K562 (cell line): Measurements from ENCODE around the gene EXOSC1. TPM values are rescaled to one million over a fixed set of nuclear protein-coding genes. Genes with fewer than 3 reads are reported as not detected.

ENCODE experiments used
- ATAC-seq: fragments of 200-7000 bp; cut with Tn5 transposase; 3 replicates; pipeline ENCODE4 v1.9.1; 2020; ENCODE audit warnings: moderate library complexity
- Bru-seq: library from RNA; stranded (reverse); fragments of 400-500 nt; gene quantifications from one replicate; lab custom pipeline; 2021; lab: Mats Ljungman, UMichigan
- BruChase-seq, 2 experiments: library from RNA; stranded (reverse); fragments of 400-500 nt; gene quantifications; one replicate each; lab custom pipeline; 2021; lab: Mats Ljungman, UMichigan
- BruUV-seq: library from RNA; stranded (reverse); fragments of 400-500 nt; replicated peaks from 2 replicates; lab custom pipeline; 2021; lab: Mats Ljungman, UMichigan
- CTCF ChIA-PET: fragments of 300-600 bp; formaldehyde crosslinking; extraction: SDS; loops from one replicate; lab custom pipeline; 2021; ENCODE audit warnings: low intra/inter-chr PET ratio; lab: Yijun Ruan, JAX
- POLR2A ChIA-PET: fragments of 300-600, 350-650 bp; sonication (Branson Sonifier 250); formaldehyde crosslinking; extraction: SDS; loops from one replicate; lab custom pipeline; 2021; ENCODE audit warnings: antibody characterized with exemption, inconsistent platforms; lab: Yijun Ruan, JAX
- DNase-seq, 4 experiments: peaks; one replicate each; pipeline versions ENCODE4 v3.0.0 to v3.0.0-alpha.2; 2011 to 2018; ENCODE audit warnings: low spot score in 3 of 4, mixed read lengths in 3 of 4; ENCODE audit errors: extremely low read depth in 1 of 4
- FAIRE-seq: peaks from 2 replicates; lab custom pipeline; 2011; peaks lifted over from hg19 to GRCh38; lab: Jason Lieb, UNC
- H2AFZ ChIP-seq: 2 replicates; pipeline ENCODE4 v1.6.0; 2011; ENCODE audit warnings: low read depth, low read length, control low read depth, inconsistent platforms
- H3K27ac ChIP-seq: fragments of 200-600 bp; 3 replicates; pipeline ENCODE4 v1.8.0; 2011; ENCODE audit warnings: low read depth, mild to moderate bottlenecking, control low read depth, inconsistent platforms, low read length, moderate library complexity, mixed read lengths; ENCODE audit errors: extremely low read depth
- H3K27me3 ChIP-seq, 2 experiments: fragments of 300-600 bp in 1 of 2; 2 replicates in 1 of 2; 3 replicates in 1 of 2; pipeline versions ENCODE4 v1.6.0 to v1.8.0; 2011; ENCODE audit warnings: inconsistent platforms in 2 of 2, low read length in 2 of 2, mild to moderate bottlenecking in 1 of 2, mixed read lengths in 1 of 2, moderate library complexity in 1 of 2; ENCODE audit not compliant: control insufficient read depth in 2 of 2, insufficient read depth in 2 of 2
- H3K36me3 ChIP-seq: fragments of 300-600 bp; 3 replicates; pipeline ENCODE4 v1.8.0; 2011; ENCODE audit warnings: mild to moderate bottlenecking, low read length, inconsistent platforms; ENCODE audit not compliant: control insufficient read depth, insufficient read depth
- H3K4me1 ChIP-seq, 2 experiments: fragments of 200-600 bp in 1 of 2; replicated peaks in 1 of 2; 2 replicates in 1 of 2; 3 replicates in 1 of 2; pipeline versions ENCODE4 v1.5.1 to v1.8.0; 2011; ENCODE audit warnings: inconsistent platforms in 2 of 2, low read length in 2 of 2, mild to moderate bottlenecking in 1 of 2, mixed read lengths in 1 of 2, moderate library complexity in 1 of 2; ENCODE audit not compliant: control insufficient read depth in 2 of 2, insufficient read depth in 2 of 2
- H3K4me2 ChIP-seq: 2 replicates; pipeline ENCODE4 v1.6.1; 2011; ENCODE audit warnings: low read length, control low read depth, inconsistent platforms, mixed read lengths; ENCODE audit not compliant: insufficient read depth
- H3K4me3 ChIP-seq: fragments of 200-600 bp; sonication (generic), shearing (Covaris generic); 2 replicates; pipeline ENCODE4 v1.5.1; 2016; ENCODE audit warnings: control low read depth, inconsistent platforms
- H3K79me2 ChIP-seq: fragments of 200-600 bp; 3 replicates; pipeline ENCODE4 v1.8.0; 2011; ENCODE audit warnings: low read length, inconsistent platforms; ENCODE audit not compliant: control insufficient read depth, insufficient read depth
- H3K9ac ChIP-seq, 2 experiments: 2 replicates each; pipeline versions ENCODE4 v1.6.0 to v1.6.1; 2011; ENCODE audit warnings: low read depth in 2 of 2, low read length in 2 of 2, control low read depth in 1 of 2, inconsistent platforms in 1 of 2, mild to moderate bottlenecking in 1 of 2, mixed read lengths in 1 of 2; ENCODE audit not compliant: insufficient read depth in 1 of 2
- H3K9me1 ChIP-seq: one replicate; pipeline ENCODE4 v1.6.0; 2011; ENCODE audit warnings: inconsistent platforms, mild to moderate bottlenecking, low read length, moderate library complexity; ENCODE audit not compliant: control insufficient read depth, insufficient read depth
- H3K9me3 ChIP-seq: replicated peaks from 2 replicates; pipeline ENCODE4 v1.5.1; 2011; ENCODE audit warnings: low read depth, low read length, inconsistent platforms; ENCODE audit not compliant: control insufficient read depth, insufficient read depth
- H4K20me1 ChIP-seq: replicated peaks from 2 replicates; pipeline ENCODE4 v1.6.1; 2011; ENCODE audit warnings: low read length, inconsistent platforms, mixed read lengths; ENCODE audit not compliant: control insufficient read depth, insufficient read depth
- ARHGAP35 ChIP-seq: fragments of 450-650 bp; IDR thresholded peaks from 2 replicates; pipeline ENCODE4 v1.6.1; 2018; ENCODE audit not compliant: partially characterized antibody
- ETV1 ChIP-seq: fragments of 450-650 bp; conservative IDR thresholded peaks from 2 replicates; pipeline ENCODE4 v1.6.1; 2016; ENCODE audit warnings: missing genetic modification characterization, control low read depth, low read depth, missing compliant biosample characterization
- HNRNPK ChIP-seq: fragments of 200-400 bp; formaldehyde crosslinking; IDR thresholded peaks from one replicate; pipeline ENCODE4 v1.6.1; 2018; ENCODE audit warnings: mild to moderate bottlenecking, low read depth, low read length; ENCODE audit not compliant: poor library complexity, severe bottlenecking
- JUNB ChIP-seq: fragments of 450-650 bp; formaldehyde crosslinking; conservative IDR thresholded peaks from 2 replicates; pipeline ENCODE4 v1.4.0; 2020; ENCODE audit warnings: mild to moderate bottlenecking
- MIER1 ChIP-seq: fragments of 450-650 bp; IDR thresholded peaks from 2 replicates; pipeline ENCODE4 v1.6.1; 2016; ENCODE audit warnings: antibody characterized with exemption, mild to moderate bottlenecking, low read depth
- NCOA2 ChIP-seq, 2 experiments: fragments of 450-650 bp; IDR thresholded peaks; 2 replicates each; pipeline ENCODE4 v1.6.1; 2018; ENCODE audit warnings: mild to moderate bottlenecking in 2 of 2, moderate library complexity in 1 of 2; ENCODE audit not compliant: partially characterized antibody in 2 of 2
- PBX2 ChIP-seq, 2 experiments: IDR thresholded peaks in 1 of 2; conservative IDR thresholded peaks in 1 of 2; 2 replicates each; pipeline ENCODE4 v1.6.1; 2016; ENCODE audit warnings: low read depth in 2 of 2, mild to moderate bottlenecking in 1 of 2, missing compliant biosample characterization in 1 of 2, missing genetic modification characterization in 1 of 2, moderate library complexity in 1 of 2
- TAF1 ChIP-seq: IDR thresholded peaks from 2 replicates; pipeline ENCODE4 v1.6.1; 2011; ENCODE audit warnings: mild to moderate bottlenecking, low read length, moderate library complexity; ENCODE audit not compliant: insufficient read depth, control insufficient read depth, severe bottlenecking; ENCODE audit errors: extremely low read depth
- ZKSCAN3 ChIP-seq: fragments of 250-450 bp; sonication (Bioruptor Pico); IDR thresholded peaks from 2 replicates; pipeline ENCODE4 v1.4.0; 2020
- ZNF165 ChIP-seq: fragments of 250-450 bp; sonication (Bioruptor Pico); IDR thresholded peaks from 2 replicates; pipeline ENCODE4 v1.4.0; 2020; ENCODE audit warnings: borderline replicate concordance
- ZNF717 ChIP-seq: fragments of 250-450 bp; sonication (Bioruptor Pico); IDR thresholded peaks from 2 replicates; pipeline ENCODE4 v1.5.0; 2021
- ZNF79 ChIP-seq: fragments of 250-450 bp; sonication (Bioruptor Pico); IDR thresholded peaks from 2 replicates; pipeline ENCODE4 v1.4.0; 2020; ENCODE audit warnings: low read depth, mild to moderate bottlenecking, moderate library complexity
- WGBS: fragments of 100-300 bp; shearing (Covaris generic); methylation state at CpG from one replicate; pipeline ENCODE4 v1.1.6; 2016; ENCODE audit warnings: low coverage, mixed read lengths; ENCODE audit not compliant: insufficient coverage; ENCODE audit errors: missing lambda C conversion rate; 5-methylcytosine and 5-hydroxymethylcytosine counted together
- in situ Hi-C: fragments of 300-500 bp; cut with MboI; formaldehyde crosslinking; loops from 4 replicates; pipeline ENCODE4 v1.15.0; 2018; ENCODE audit warnings: inconsistent platforms, mixed read lengths
- intact Hi-C: fragments of 100-400 bp; cut with micrococcal nuclease; formaldehyde crosslinking; loops from 2 replicates; pipeline ENCODE4 v1.14.2; 2022
- long read RNA-seq, 3 experiments: library from polyadenylated mRNA in 2 of 3; library from RNA in 1 of 3; unstranded in 2 of 3; stranded (forward) in 1 of 3; transcript quantifications; one replicate each; pipeline ENCODE4 v2.0.0, GENCODE V29; 2019 to 2022
- polyA minus RNA-seq, 3 experiments: library from RNA; depleted of rRNA, polyadenylated mRNA; stranded (reverse); fragments of >200 nt; gene quantifications; 2 replicates each; pipeline ENCODE4 v1.2.3, GENCODE V29; 2011
- polyA plus RNA-seq, 8 experiments: library from polyadenylated mRNA; depleted of rRNA in 4 of 8; stranded (reverse) in 5 of 8; unstranded in 3 of 8; fragments of >200 nt; fragmentation: Nextera tagmentation in 2 of 8; fragmentation: Illumina TruSeq in 1 of 8; extraction: Ambion mirVana in 2 of 8; extraction: Trizol in 1 of 8; gene quantifications; 2 replicates each; pipeline versions ENCODE4 v1.2.1 to v1.2.3, GENCODE V29; 2011 to 2014; ENCODE audit warnings: inconsistent platforms in 1 of 8, missing spikeins in 1 of 8
- total RNA-seq, 7 experiments: library from RNA; depleted of rRNA in 6 of 7; stranded (reverse); fragments of >200 nt in 6 of 7; fragmentation: Illumina TruSeq in 2 of 7; extraction: Trizol in 2 of 7; gene quantifications; 2 replicates each; pipeline versions ENCODE4 v1.2.1 to v1.2.3, GENCODE V29; 2011 to 2021; ENCODE audit warnings: low replicate concordance in 1 of 7

EXOSC1 gene
- 20.2 and 33.3 TPM in 2 replicates for total RNA-seq (2011; cell fraction: chromatin; rRNA removed; ENCODE audit: low replicate concordance)
- total RNA-seq (2011; cell fraction: nucleolus; rRNA removed): 15.0 and 19.0 TPM in 2 replicates
- total RNA-seq (2011; cell fraction: nucleoplasm; rRNA removed): 29.5 and 49.3 TPM in 2 replicates
- total RNA-seq (2014; rRNA removed): 46.8 and 47.2 TPM in 2 replicates
- 52.1 and 53.4 TPM in 2 replicates for total RNA-seq (2014; rRNA removed; fragmentation: Illumina TruSeq; extraction: Trizol)
- total RNA-seq (2015; rRNA removed; fragmentation: Illumina TruSeq; extraction: Trizol): 51.0 and 52.2 TPM in 2 replicates
- 44.3 and 44.9 TPM in 2 replicates for total RNA-seq (2021)
- 61.0 and 69.7 TPM in 2 replicates for polyA plus RNA-seq (2011; rRNA removed)
- polyA plus RNA-seq (2011; cell fraction: cytosol; rRNA removed): 62.6 and 63.5 TPM in 2 replicates
- 27.5 and 30.1 TPM in 2 replicates for polyA plus RNA-seq (2011; cell fraction: nucleus; rRNA removed)
- polyA plus RNA-seq (2012): 55.4 and 63.8 TPM in 2 replicates
- 68.3 and 82.3 TPM in 2 replicates for polyA plus RNA-seq (2014; fragmentation: Illumina TruSeq; extraction: Trizol)
- 100 to 1,000 TPM; 112 to 117 TPM for polyA plus RNA-seq (2014; fragmentation: Nextera tagmentation; extraction: Ambion mirVana)
- 65.1 and 67.0 TPM in 2 replicates for polyA plus RNA-seq (2014; rRNA removed)
- polyA minus RNA-seq (2011; rRNA and poly(A)+ RNA removed): 30.4 and 33.7 TPM in 2 replicates
- polyA minus RNA-seq (2011; cell fraction: cytosol; rRNA and poly(A)+ RNA removed): 11.4 and 14.8 TPM in 2 replicates
- 8.6 and 13.6 TPM in 2 replicates for polyA minus RNA-seq (2011; cell fraction: nucleus; rRNA and poly(A)+ RNA removed)
- Bru-seq, nascent RNA: percentile 77 among the genes with signal in this experiment
- percentile 73 among the genes with signal in this experiment for BruChase-seq, experiment 1, labeled RNA remaining after a 2-hour chase
- percentile 74 among the genes with signal in this experiment for BruChase-seq, experiment 2, labeled RNA remaining after a 6-hour chase
- long read RNA-seq, experiment 1, transcript EXOSC1-204 (8 exons, 923 nt): major isoform, 65 of 116 reads
- long read RNA-seq, experiment 1, partial matches to known transcripts: 34 of 116 reads
- long read RNA-seq, experiment 1, other reads (novel, unspliced or antisense): 13 of 116 reads
- long read RNA-seq, experiment 2, transcript EXOSC1-204 (8 exons, 923 nt): major isoform, 35 of 48 reads
- long read RNA-seq, experiment 2, partial matches to known transcripts: 8 of 48 reads
- long read RNA-seq, experiment 2, other reads (novel, unspliced or antisense): 5 of 48 reads
- long read RNA-seq, experiment 3, transcript EXOSC1-204 (8 exons, 923 nt): major isoform, 42 of 52 reads
- long read RNA-seq, experiment 3, partial matches to known transcripts: 6 of 52 reads
- long read RNA-seq, experiment 3, other reads (novel, unspliced or antisense): 2 of 52 reads

- H3K27ac ChIP-seq: peak within 1 kb of the TSS; percentile 56
- no peaks in the 10 kb centered on the region for H3K9me1 ChIP-seq
- in situ Hi-C loops: no loop called here
- no peaks in the 10 kb centered on the region for H3K27me3 ChIP-seq
- H3K9me3 ChIP-seq: no peaks in the 10 kb centered on the region
- peak within 1 kb of the TSS; percentile 79 to 97 for H3K9ac ChIP-seq
- H3K36me3 ChIP-seq: peaks cover 24% of the 10 kb centered on the region; the same call in 2 of the 3 replicates
- H3K4me1 ChIP-seq: peaks cover 9 to 10% of the 10 kb centered on the region in 2 experiments; a peak in 3 of 5 replicates
- FAIRE-seq (peak; percentile 98), DNase-seq (peak; percentile 91 to 98 (median 92)), ATAC-seq (peak; percentile 99)
- H2AFZ ChIP-seq: peak within 1 kb of the TSS; percentile 87
- under 1% methylated on average over 34 of the region's 66 CpGs for WGBS
- intact Hi-C loops: loop anchor here (1.0 kb wide), 1 partner anchor 39 kb away; no protein-coding TSS in a partner anchor
- ChIA-PET POLR2A (interaction anchor here (0.9 kb wide), 1 partner anchor 9 kb away, joined by 3 read pairs; no protein-coding TSS in a partner anchor), CTCF (interaction anchor here (1.3 kb wide), 1 partner anchor 39 kb away, joined by 5 read pairs; no protein-coding TSS in a partner anchor)
- BruUV-seq: TSS peak; percentile 76
- no peaks in the 10 kb centered on the region for H4K20me1 ChIP-seq
- H3K4me2 ChIP-seq: peak within 1 kb of the TSS; percentile 97
- peaks cover 41% of the 10 kb centered on the region for H3K79me2 ChIP-seq
- peak within 1 kb of the TSS; percentile 94 for H3K4me3 ChIP-seq
- TF ChIP-seq ZNF717 (no peak), HNRNPK (no peak), ETV1 (no peak), NCOA2 (IDR thresholded peaks at IDR 0.05; ENCODE audit: partially characterized antibody in 2 of 2) (no peak), ARHGAP35 (no peak), ZKSCAN3 (CRISPR knock-in tag) (no peak), JUNB (no peak), MIER1 (no peak), TAF1 (peak; percentile 63), ZNF165 (CRISPR knock-in tag) (no peak), PBX2 (CRISPR knock-in tag; IDR thresholded peaks at IDR 0.05; ENCODE audit: low read depth) (no peak), PBX2 (tag; conservative IDR thresholded peaks at IDR 0.05; ENCODE audit: low read depth) (no peak), ZNF79 (CRISPR knock-in tag) (no peak)
These were observed at the start of gene EXOSC1, which contains the start of gene ZDHHC16 for GRCh38 chr10:97445722-97446639. TSS of gene EXOSC1 (minus strand) at chr10:97446006. CDS start at chr10:97445985, 21 bp downstream. TSS of gene ZDHHC16 (plus strand) at chr10:97446175. CDS start at chr10:97451676, 5,501 bp downstream.
